K562 (cell line): ENCODE measurements around the gene CUL3.

Experiments
- ATF1 ChIP-seq, 2 experiments: fragments of 450-650 bp in 1 of 2; IDR thresholded peaks; 2 replicates each; pipeline ENCODE4 v1.6.1; 2016; ENCODE audit warnings: missing compliant biosample characterization in 1 of 2, missing genetic modification characterization in 1 of 2
- BRF2 ChIP-seq: IDR thresholded peaks from 3 replicates; pipeline ENCODE4 v1.6.1; 2011; ENCODE audit warnings: borderline replicate concordance, mild to moderate bottlenecking; ENCODE audit not compliant: insufficient read length, insufficient read depth
- CREM ChIP-seq: IDR thresholded peaks from 2 replicates; pipeline ENCODE4 v1.6.1; 2014; ENCODE audit warnings: antibody characterized with exemption, low read depth
- CTCF ChIP-seq, 3 experiments: IDR thresholded peaks in 2 of 3; conservative IDR thresholded peaks in 1 of 3; 2 replicates each; pipeline ENCODE4 v1.5.1; 2011 to 2012; ENCODE audit warnings: low read length in 3 of 3, mild to moderate bottlenecking in 3 of 3, control low read depth in 2 of 3, improper control_type of control experiment in 1 of 3, inconsistent platforms in 1 of 3, low read depth in 1 of 3, mixed read lengths in 1 of 3, moderate library complexity in 1 of 3; ENCODE audit not compliant: insufficient read depth in 2 of 3
- DNMT1 ChIP-seq: fragments of 450-650 bp; IDR thresholded peaks from 2 replicates; pipeline ENCODE4 v1.6.1; 2016; ENCODE audit warnings: antibody characterized with exemption, mild to moderate bottlenecking
- ERF ChIP-seq: fragments of 450-650 bp; formaldehyde crosslinking; IDR thresholded peaks from 2 replicates; pipeline ENCODE4 v1.4.0; 2020; ENCODE audit warnings: mild to moderate bottlenecking, mixed read lengths
- KLF10 ChIP-seq: fragments of 250-450 bp; sonication (Bioruptor Pico); IDR thresholded peaks from 2 replicates; pipeline ENCODE4 v1.6.1; 2021; ENCODE audit warnings: matching md5 sums
- POLR2AphosphoS2 ChIP-seq: IDR thresholded peaks from 2 replicates; pipeline ENCODE4 v1.6.1; 2012; ENCODE audit warnings: low read length, improper control_type of control experiment
- POLR2AphosphoS5 ChIP-seq: IDR thresholded peaks from 2 replicates; pipeline ENCODE4 v1.6.1; 2011; ENCODE audit warnings: mild to moderate bottlenecking, low read depth, low read length, moderate library complexity; ENCODE audit not compliant: control insufficient read depth, insufficient read depth
- TAF1 ChIP-seq: IDR thresholded peaks from 2 replicates; pipeline ENCODE4 v1.6.1; 2011; ENCODE audit warnings: mild to moderate bottlenecking, low read length, moderate library complexity; ENCODE audit not compliant: insufficient read depth, control insufficient read depth, severe bottlenecking; ENCODE audit errors: extremely low read depth
- TAF9B ChIP-seq: fragments of 450-650 bp; IDR thresholded peaks from 2 replicates; pipeline ENCODE4 v1.6.1; 2018; ENCODE audit warnings: mild to moderate bottlenecking; ENCODE audit not compliant: partially characterized antibody
- TARDBP ChIP-seq: fragments of 450-650 bp; IDR thresholded peaks from 2 replicates; pipeline ENCODE4 v1.6.1; 2016
- ZNF445 ChIP-seq: fragments of 250-450 bp; sonication (Bioruptor Pico); IDR thresholded peaks from 2 replicates; pipeline ENCODE4 v1.4.0; 2020; ENCODE audit warnings: low read depth, mild to moderate bottlenecking, moderate library complexity

GRCh38 chr2:224570328-224570993 lies 14.7 kb downstream of the CUL3 start:
- TF ChIP-seq DNMT1 = no peak
- TF ChIP-seq TAF1 = no peak
- TF ChIP-seq TARDBP = no peak
- TF ChIP-seq ERF (CRISPR knock-in tag) = no peak
- no peak for TF ChIP-seq POLR2AphosphoS5
- no peak for TF ChIP-seq ZNF445
- no peak for TF ChIP-seq BRF2
- TF ChIP-seq POLR2AphosphoS2 = no peak
- TF ChIP-seq KLF10 (CRISPR knock-in tag) = no peak
- no peak for TF ChIP-seq CREM
- no peak for TF ChIP-seq ATF1 (CRISPR knock-in tag; IDR thresholded peaks at IDR 0.05)
- no peak for TF ChIP-seq ATF1 (tag; IDR thresholded peaks at IDR 0.05)
- no peak for TF ChIP-seq TAF9B
- TF ChIP-seq CTCF (IDR thresholded peaks at IDR 0.05 in 2 of 3, conservative IDR thresholded peaks at IDR 0.05 in 1 of 3; ENCODE audit: insufficient read depth in 2 of 3, low read depth in 1 of 3, low read length in 3 of 3) = no peak
